Dedifferentiated amniotic fluid mesenchymal stem cell (primary cell): ENCODE data around the gene CDKN1A.
A peak's percentile ranks its signal among the peaks of the same experiment; 100 is the strongest.
"Not testable (repeated sequence)": the region's sequence is repeated elsewhere in the genome, so short reads cannot be mapped to it uniquely, and the experiment has no call there.

Experiments used
- DNase-seq: peaks from one replicate; pipeline ENCODE4 v3.0.0-alpha.2; 2016; ENCODE audit errors: extremely low spot score

The CDKN1A gene

DNA sequence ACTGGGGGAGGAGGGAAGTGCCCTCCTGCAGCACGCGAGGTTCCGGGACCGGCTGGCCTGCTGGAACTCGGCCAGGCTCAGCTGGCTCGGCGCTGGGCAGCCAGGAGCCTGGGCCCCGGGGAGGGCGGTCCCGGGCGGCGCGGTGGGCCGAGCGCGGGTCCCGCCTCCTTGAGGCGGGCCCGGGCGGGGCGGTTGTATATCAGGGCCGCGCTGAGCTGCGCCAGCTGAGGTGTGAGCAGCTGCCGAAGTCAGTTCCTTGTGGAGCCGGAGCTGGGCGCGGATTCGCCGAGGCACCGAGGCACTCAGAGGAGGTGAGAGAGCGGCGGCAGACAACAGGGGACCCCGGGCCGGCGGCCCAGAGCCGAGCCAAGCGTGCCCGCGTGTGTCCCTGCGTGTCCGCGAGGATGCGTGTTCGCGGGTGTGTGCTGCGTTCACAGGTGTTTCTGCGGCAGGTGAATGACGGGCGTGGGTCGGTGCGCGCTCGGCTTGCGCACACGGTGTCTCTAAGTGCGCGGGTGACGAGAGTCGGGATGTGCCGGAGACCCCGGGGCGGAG is at the start of gene CDKN1A:
Gene CDKN1A, plus strand, starts transcription at position 227 of the 555 bp plus-strand sequence. CDS start 5,388 bp downstream, outside the sequence.
- peak; percentile 94 for DNase-seq

DNA sequence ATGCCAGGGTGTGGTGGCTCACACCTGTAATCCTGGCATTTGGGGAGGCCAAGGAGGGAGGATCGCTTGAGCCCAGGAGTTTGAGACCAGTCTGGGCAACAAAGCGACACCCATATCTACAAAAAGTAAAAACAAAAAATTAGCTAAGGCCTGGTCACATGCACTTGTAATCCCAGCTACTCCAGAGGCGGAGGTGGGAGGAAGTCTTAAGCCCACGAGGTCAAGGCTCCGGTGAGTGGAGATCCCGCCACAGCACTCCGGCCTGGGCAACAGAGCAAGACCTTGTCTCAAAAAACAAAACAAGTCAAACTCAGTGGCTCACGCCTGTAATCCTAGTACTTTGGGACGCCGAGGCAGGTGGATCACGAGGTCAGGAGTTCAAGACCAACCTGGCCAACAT is 48.7 kb upstream of the CDKN1A start:
- DNase-seq = no peak

DNA sequence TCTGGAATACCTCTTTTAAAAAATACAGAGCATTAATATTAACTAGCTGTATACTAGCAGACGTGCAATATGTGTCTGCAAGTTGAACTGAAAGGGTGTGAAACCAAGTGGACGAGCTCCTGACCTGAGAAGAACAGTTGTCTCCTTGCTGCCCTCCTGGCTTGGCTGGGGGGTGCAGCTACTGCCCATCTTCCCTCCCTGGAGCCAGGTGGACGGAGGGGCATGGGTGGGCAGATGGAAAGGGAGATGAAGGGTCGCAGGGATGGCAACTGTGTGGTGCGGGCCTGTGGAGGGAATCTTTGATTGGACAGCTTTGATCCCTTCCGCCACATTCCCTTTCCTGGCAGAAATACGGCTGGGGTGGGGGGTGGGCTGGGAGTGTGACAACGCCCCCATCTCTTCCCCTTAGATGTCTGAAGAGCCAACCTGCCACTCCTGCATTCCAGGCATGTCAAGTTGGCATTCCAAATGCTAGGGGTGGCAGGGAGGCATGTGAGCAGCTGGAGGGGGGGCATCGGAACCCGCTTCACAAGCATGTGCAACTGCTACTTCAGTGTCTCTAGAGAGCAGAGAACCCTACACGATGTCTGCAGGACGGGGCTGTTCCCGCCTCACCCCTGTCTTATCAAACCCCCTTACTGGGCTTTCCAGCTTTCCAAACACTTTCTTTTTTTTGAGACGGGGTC is 47.0 kb upstream of the CDKN1A start:
- no peak for DNase-seq

DNA sequence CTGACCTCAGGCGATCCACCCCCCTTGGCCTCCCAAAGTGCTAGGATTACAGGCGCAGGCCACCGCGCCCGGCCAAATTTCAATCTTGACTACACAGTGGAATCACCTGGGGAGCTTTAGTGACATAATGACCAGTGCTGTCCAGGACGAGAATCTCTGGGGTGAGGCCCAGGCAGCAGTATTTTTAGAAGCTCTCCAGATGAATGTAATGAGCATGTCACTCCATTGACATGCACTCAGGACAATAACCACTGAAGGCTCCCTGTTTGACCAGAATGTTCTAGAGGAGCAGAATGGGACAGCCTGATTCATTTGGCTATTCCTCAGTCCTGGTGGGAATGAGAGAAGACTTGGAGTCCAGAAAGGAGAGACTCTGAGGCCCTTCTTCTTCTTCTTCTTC is 45.1 kb upstream of the CDKN1A start:
- no peak for DNase-seq

DNA sequence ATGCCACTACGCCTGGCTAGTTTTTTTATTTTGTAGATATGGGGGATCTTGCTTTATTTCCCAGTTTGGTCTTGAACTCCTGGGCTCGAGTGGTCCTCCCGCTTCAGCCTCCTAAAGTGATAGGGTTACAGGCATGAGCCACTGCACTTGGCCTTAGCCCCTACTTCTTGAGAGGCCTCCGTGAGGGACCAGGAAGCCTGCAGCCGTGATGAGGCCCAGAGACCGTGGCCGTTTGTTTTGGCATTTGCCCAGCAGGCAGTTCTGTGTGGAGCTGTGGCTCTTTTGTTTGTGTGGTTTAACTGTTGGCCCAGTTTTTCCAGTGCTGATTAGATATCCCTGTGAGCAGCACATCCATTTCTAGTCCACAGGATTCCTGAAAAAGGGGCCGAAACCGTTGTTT is 44.6 kb upstream of the CDKN1A start:
- DNase-seq = peak; percentile 66

DNA sequence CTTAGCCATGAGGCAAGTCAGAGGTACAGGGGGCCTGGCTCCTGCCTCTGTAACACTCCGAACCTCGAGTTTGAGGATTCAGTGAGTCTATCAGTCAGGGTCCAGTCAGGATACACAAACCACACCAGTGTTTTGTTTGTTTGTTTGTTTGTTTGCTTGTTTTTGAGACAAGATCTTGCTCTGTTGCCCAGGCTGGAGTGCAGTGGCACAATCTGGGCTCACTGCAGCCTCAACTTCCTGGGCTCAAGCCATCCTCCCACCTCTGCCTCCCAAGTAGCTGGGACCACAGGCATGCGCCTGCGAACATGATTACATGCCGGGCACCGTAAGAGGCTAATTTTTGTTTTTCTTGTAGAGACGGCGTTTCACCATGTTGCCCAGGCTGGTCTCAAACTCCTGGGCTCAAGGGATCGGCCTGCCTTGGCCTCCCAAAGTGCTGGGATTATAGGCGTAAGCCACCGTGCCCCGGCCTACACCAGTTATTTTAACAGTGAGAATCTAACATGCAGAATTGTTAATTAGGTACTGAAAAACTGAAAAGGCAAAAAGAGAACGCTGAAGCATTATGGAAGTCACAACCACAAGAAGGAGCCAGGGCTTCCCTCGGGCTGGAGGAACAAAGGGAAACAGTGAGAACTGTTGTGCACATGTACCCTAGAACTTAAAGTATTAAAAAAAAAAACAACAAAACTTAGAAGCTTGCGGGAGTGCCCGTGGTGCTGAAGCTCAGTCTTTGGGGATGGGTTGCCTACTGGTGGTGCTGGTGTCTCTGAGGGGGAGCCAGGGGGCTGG is 44.0 kb upstream of the CDKN1A start:
- no peak for DNase-seq

DNA sequence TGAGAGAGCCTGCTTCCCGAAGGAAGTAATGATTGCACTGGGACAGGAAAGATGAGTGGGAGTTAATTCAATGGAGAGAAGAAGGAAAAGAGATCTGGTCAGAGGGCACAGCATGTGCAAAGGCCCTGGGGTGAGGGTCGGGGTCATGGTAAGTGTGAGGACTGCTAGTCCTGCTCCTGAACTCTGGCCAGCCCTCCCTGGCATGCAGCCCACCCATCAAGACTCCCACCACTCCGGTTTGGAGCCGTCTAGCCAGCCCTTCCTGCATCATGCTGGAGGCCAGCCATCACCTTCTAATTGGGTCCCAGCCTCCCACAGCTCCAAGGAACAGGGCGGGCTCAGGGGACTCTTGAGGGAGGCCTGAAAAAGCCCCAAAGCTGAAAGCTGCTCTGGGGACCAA is 42.2 kb upstream of the CDKN1A start:
- no peak for DNase-seq

DNA sequence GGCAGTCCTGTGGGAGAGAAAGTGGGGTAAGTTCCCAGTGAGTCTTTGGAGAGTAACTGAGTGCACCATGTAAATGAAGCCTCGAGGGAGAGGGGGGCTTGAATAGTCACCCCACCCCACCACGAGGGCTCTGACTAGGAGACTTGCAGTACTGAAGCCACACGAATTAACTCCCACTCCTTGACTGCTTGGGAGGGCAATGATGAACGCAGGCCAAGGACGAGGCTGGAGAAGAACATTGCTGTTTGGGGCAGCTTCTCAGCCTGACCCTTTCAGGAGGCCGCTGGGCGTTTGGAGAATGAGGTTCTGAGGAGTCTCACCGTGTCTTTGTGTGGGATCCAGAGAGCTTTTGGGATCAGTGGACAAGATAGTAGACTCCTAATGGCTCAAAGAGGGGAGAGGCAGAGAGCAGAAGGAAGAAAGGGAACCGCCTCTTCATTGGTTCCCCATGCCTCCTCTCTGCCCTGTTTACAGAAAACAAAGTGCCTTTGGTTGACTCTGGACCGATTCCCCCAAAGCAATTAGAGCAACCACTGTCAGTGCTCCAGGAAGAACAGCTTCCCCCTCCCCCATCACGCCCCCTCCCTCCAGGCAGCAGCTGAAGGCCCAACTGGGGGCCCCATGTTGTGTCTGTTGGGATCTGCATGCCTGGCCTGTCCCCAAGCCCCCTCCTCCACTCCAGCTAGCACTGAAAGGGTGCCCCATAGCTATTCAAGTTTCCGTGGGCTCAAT is 41.7 kb upstream of the CDKN1A start:
- DNase-seq = no peak

DNA sequence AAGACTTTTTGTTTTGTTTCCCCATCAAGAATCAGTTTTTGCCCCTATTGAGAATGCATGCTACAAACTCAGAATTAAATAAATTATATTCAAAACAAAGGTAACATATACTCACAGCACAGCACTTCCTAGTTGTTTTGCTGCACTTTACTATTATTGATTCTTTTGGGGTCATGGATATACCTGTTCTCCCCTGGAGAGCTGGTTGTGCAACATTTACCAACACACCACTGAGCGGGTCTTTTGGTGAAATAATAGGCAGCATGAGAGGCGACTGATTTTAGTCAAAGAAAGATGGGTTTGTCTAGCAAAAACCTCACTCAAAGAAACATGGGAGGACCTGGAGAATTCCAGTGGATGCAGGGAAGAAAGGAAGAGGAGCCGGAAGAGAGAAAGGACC is 39.9 kb upstream of the CDKN1A start:
- DNase-seq = no peak

DNA sequence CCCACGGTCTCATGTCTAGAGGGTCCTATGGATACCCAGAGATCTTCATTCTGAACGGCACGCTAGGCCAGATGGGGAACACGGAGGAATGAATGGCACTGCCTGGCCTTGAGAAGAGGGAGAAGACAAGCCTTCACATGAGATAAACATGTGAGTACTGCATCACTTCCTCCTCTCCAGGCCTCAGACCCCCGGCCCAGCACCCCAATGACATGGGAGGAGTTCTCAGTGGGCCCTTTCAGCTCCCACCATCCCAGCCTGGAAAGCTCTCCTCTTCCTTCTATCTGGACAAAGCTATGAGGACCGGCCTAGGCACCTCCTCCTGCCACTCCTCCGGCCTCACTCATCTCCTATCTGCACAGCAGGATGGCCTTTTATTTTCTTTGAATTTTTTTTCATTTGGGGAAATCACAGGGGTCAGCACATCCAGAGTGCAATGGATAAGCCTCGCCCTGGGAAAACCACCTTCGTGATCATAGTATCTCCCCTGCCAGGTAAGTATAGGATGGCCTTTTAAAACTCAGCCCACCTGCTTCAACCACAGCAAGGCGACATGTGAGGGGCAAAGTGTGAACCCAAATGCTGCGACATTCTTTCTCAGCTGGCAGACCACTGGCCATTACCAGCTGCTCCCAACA is 39.2 kb upstream of the CDKN1A start:
- no peak for DNase-seq

DNA sequence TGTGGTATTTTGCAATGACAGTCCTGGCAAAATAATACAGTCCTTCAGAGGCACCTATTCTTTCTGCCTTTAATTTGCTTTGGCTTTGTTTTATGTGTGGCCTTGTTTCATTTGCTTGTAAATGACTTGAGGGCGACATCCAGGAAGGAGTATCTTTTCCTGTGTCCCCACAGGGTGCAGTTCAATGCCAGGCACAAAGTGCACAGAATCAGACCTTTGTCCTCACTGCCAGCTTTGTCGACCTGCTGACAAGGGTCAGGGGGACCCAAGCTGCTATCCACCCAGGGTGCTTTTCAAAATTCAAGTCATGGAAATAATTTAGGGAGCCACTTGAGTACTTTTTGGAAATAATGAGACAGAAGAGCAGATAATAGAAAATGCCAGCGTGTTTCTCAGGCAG is 37.0 kb upstream of the CDKN1A start:
- DNase-seq = no peak

DNA sequence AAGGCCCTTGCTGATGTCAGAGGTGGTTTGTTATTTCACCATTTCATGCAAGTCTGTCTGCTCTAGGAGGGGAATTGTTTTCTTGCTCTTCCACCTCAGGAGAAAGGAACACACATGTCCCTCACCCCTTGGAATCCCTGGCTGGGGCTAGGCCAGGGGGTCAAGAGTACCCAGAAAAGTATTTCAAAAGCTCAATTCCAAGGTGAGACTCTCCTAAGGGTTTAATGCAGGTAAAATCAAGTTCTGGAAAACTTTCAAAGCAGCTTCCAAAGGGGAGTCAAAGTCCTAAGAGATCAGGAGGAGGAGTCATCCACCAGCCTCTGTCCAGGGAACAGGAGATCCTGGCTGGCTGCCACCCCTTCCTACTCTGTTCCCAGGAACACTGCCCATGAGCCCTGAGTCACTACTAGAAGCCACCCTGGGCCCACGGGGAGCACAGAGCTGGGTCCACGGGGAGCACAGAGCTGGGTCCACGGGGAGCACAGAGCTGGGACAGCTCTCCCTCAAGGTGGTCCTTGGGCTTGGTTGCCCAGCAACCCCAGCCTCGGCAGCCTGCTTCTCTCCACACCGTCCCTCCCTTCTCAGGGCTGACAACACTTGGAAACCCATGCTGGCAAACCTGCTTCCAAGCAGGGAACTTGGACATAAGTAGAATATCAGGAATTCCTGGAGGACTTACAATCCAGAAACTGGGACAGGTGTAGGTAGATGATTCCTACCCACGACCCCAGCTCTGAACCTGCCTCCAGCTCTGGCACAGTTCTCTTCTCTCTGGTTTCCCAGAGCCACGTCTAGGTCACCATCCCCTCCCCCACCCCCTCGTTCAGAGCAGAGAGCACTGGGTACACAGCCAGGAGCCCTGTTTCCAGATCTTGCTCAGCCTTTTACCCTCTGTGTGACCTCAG is 35.3 kb upstream of the CDKN1A start:
- DNase-seq = peak; percentile 65

DNA sequence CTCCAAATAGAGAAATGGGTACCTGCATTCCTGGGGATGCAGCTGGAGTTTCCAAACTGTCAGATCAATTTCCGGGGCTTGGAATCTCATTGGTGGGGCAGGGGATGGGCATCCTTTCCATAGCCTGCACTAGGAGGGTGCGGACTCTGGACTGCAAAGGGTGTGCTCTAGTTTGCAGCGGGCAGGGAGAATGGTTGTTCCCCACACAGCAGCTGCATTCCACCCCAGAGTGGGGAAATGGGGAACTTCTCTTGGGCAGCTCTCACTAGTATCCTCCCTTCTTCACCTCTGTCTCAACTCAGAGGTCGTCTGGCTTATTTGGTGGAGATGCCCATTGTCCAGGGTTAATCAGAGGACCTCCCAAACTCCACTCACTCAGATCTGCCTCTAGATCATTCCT is 34.5 kb upstream of the CDKN1A start:
- DNase-seq = no peak

DNA sequence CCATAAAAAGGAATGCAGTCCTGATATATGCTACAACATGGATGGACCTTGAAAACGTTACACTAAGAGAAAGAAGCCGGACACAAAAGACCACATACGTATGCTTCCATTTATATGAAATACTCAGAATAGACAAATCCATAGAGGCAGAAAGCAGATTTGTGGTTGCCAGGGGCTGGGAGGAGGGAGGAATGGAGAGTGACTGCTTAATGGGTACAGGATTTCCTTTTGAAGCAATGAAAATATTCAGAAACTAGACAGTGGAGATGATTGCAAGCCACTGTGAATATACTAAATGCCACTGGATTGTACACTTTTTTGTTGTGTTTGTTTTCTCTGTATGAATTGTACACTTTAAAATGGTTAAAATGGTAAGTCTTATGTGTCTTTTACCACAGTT is 29.4 kb upstream of the CDKN1A start:
- no peak for DNase-seq

DNA sequence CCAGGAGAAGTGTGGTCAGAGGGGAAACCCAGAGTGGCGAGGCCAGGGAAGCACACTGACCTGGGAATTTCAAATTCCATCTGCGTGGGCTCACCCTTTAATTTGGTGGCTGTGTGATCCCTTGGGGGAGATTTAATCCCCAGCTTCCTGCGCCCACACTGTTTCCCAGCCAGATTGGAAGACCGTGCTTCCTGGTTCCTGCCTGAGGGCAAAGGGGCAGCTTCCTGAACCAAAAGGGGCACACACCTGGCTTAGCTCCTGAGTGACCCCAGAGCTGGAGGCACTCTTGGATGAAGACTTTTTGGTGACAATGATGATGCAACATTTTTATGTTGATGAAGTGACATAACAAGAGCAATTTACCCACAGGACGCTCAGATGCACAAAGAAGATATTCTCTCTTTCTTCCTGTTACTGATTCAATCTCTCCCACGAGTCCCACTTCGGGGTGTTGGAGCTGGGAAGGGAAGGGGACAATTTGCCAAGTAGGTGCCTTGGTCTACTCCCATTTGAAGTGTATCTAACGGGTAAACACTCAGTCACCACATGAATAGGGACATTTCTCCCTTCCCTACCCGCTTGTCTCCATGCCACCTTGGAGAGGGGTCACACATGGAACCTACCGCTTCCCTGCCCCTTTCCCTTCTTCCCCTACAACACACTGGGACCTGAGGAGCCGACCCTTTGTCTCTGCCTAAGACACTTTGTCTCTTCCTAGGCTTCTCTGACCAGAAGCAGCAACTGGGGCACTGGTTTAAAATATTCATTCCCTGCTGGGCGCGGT is 28.6 kb upstream of the CDKN1A start:
- no peak for DNase-seq

DNA sequence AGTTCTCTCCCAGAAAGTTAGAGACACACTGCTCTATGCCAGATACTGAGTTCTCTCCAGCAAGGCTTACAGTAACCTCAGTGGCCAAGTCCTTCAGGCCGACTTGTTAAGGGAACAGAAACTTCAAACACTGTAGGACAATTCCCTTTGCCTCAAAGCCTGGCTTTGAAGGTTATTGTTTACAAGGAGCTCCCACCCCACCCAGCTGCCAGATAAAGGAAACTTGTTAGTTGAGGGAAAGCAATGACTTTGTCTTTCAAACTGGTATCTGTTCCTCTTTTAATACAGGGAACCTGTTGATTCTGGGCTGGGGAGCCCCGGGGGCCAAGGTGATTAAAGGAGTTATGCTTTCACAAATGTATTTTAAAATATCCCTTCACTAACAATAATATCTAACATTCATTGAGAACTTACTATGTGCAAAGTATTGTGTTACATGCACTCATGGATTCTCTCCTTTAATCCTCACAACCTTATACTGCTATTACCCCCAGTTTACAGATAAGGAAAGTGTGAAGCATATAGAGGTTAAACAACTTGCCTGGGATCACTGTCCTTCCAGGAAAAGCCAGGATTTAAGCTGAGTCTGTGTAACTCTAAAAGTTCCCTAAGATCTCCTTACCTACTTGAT is 27.6 kb upstream of the CDKN1A start:
- DNase-seq = no peak

DNA sequence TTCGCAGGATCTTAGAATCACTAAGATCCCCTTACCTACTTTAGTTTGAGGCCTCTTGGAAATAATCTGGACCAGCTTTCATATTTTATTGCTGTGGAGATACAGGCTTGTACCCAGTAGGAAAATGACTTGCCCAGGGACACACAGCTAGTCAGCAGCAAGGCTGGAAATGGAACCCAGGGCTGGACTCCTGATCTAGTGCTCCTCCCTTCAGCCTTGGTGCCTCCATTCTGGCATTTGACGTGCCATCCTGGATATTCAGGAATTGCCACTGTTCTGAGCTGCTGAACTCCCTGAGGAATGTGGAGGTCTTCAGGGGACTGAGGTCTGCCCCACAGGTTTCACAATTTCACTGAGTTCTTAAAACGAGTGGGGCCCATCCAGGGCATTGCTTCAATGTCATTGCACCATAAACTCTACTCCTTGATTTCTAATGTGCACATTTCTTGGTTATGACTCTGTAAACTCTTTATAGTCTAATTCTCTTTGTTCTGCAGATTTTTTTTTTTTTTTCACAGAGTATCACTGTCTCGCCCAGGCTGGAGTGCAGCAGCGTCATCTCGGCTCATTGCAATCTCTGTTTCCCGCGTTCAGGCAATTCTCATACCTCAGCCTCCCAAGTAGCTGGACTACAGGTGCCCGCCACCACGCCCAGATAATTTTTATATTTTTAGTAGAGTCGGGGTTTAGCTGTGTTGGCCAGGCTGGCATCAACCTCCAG is 26.7 kb upstream of the CDKN1A start:
- no peak for DNase-seq

DNA sequence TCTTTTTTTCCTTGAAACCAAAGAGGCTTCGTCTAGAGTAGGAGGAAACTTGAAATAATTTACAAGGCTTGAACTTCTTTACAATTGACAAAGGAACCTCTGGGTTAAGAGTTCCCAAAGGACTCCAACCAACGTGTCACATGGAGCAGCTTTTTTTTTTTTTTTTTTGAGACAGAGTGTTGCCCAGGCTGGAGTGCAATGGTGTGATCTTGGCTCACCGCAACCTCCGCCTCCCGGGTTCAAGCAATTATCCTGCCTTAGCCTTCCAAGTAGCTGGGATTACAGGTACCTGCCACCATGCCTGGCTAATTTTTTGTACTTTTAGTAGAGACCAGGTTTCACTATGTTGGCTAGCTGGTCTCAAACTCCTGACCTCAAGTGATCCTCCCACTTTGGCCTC is 24.0 kb upstream of the CDKN1A start:
- DNase-seq = not testable (repeated sequence)
